OCI-LY3 (cell line): ENCODE measurements around the gene FXYD5.

Experiments
- H2AFZ ChIP-seq: fragments of 200-600, 300-600 bp; shearing (Covaris generic); 2 replicates; pipeline ENCODE4 v1.6.0; 2014; ENCODE audit warnings: antibody characterized with exemption, low read depth, low read length
- H3K27ac ChIP-seq: fragments of 200-600, 300-600 bp; sonication (generic); 2 replicates; pipeline ENCODE4 v1.5.1; 2014; ENCODE audit warnings: mild to moderate bottlenecking, low read length, moderate library complexity, mixed read lengths
- H3K27me3 ChIP-seq: fragments of 200-600, 300-600 bp; sonication (generic); 2 replicates; pipeline ENCODE4 v1.6.1; 2014; ENCODE audit warnings: low read depth, low read length, mixed read lengths
- H3K36me3 ChIP-seq: fragments of 200-600, 300-600 bp; sonication (generic); replicated peaks from 2 replicates; pipeline ENCODE3; 2014; ENCODE audit warnings: low read depth, low read length, mixed read lengths
- H3K4me1 ChIP-seq: fragments of 300-600, 200-600 bp; sonication (generic); 2 replicates; pipeline ENCODE4 v1.6.1; 2014; ENCODE audit warnings: low read length, mixed read lengths
- H3K4me2 ChIP-seq: fragments of 200-600, 300-600 bp; sonication (generic); 2 replicates; pipeline ENCODE4 v1.6.1; 2014; ENCODE audit warnings: low read length, mixed read lengths
- H3K4me3 ChIP-seq: fragments of 300-600, 200-600 bp; sonication (generic); 2 replicates; pipeline ENCODE4 v1.5.1; 2014; ENCODE audit warnings: antibody characterized with exemption, mild to moderate bottlenecking, low read length, moderate library complexity
- H3K79me2 ChIP-seq: fragments of 300-600, 200-600 bp; shearing (Covaris generic); 2 replicates; pipeline ENCODE4 v1.6.1; 2014; ENCODE audit warnings: mild to moderate bottlenecking, low read length, mixed read lengths
- H3K9ac ChIP-seq: fragments of 300-600, 200-600 bp; shearing (Covaris generic); 2 replicates; pipeline ENCODE4 v1.6.0; 2014; ENCODE audit warnings: mild to moderate bottlenecking, low read length, moderate library complexity
- H3K9me3 ChIP-seq: fragments of 200-600, 300-600 bp; shearing (Covaris generic); 2 replicates; pipeline ENCODE4 v1.6.1; 2014; ENCODE audit warnings: low read length, mixed read lengths; ENCODE audit not compliant: insufficient read depth
- H4K20me1 ChIP-seq: fragments of 200-600, 300-600 bp; sonication (generic); 2 replicates; pipeline ENCODE4 v1.6.1; 2016; ENCODE audit warnings: low read length, mixed read lengths; ENCODE audit not compliant: insufficient read depth
- CTCF ChIP-seq: fragments of 200-600, 300-600 bp; sonication (generic); IDR thresholded peaks from 2 replicates; pipeline ENCODE4 v1.5.1; 2014; ENCODE audit warnings: antibody characterized with exemption, low read length, low read depth
- EZH2phosphoT487 ChIP-seq: fragments of 200-600 bp; shearing (Covaris generic); IDR thresholded peaks from 2 replicates; pipeline ENCODE4 v1.6.1; 2018; ENCODE audit warnings: antibody characterized with exemption, mixed run types, low read depth

The FXYD5 gene

GRCh38 chr19:35125270-35125717 is 29.2 kb upstream of the FXYD5 start:
- H3K36me3 ChIP-seq = no peaks in the 10 kb centered on the region
- no peak for TF ChIP-seq EZH2phosphoT487
- TF ChIP-seq CTCF = no peak
- H3K27ac ChIP-seq = no peak overlapping the region
- no peak overlapping the region for H3K9ac ChIP-seq
- no peaks in the 10 kb centered on the region for H4K20me1 ChIP-seq
- H3K79me2 ChIP-seq = no peaks in the 10 kb centered on the region
- H3K4me1 ChIP-seq = peaks cover 22% of the 10 kb centered on the region
- no peak overlapping the region for H3K4me3 ChIP-seq
- peaks cover 1% of the 10 kb centered on the region; the same call in 1 of the 2 replicates for H3K27me3 ChIP-seq
- H3K9me3 ChIP-seq = no peaks in the 10 kb centered on the region
- H2AFZ ChIP-seq = no peak overlapping the region
- H3K4me2 ChIP-seq = 0 out of 2 replicates have a peak overlapping the region, but pooled peaks have one; percentile 67

GRCh38 chr19:35125749-35126623 is 28.5 kb upstream of the FXYD5 start:
- no peak overlapping the region for H3K27ac ChIP-seq
- no peaks in the 10 kb centered on the region for H3K36me3 ChIP-seq
- H2AFZ ChIP-seq = no peak overlapping the region
- H3K4me3 ChIP-seq = no peak overlapping the region
- no peak overlapping the region for H3K9ac ChIP-seq
- H3K4me1 ChIP-seq = peaks cover 15% of the 10 kb centered on the region
- no peak overlapping the region for H3K4me2 ChIP-seq
- no peaks in the 10 kb centered on the region for H3K79me2 ChIP-seq
- H3K27me3 ChIP-seq = peaks cover 6% of the 10 kb centered on the region; the same call in 1 of the 2 replicates
- no peaks in the 10 kb centered on the region for H4K20me1 ChIP-seq
- H3K9me3 ChIP-seq = no peaks in the 10 kb centered on the region
- no peak for TF ChIP-seq CTCF
- TF ChIP-seq EZH2phosphoT487 = no peak

GRCh38 chr19:35126624-35126959 is 27.9 kb upstream of the FXYD5 start:
- H4K20me1 ChIP-seq = no peaks in the 10 kb centered on the region
- H3K27me3 ChIP-seq = peaks cover 6% of the 10 kb centered on the region; the same call in 1 of the 2 replicates
- no peaks in the 10 kb centered on the region for H3K79me2 ChIP-seq
- TF ChIP-seq EZH2phosphoT487 (no peak), CTCF (no peak)
- H3K9me3 ChIP-seq = no peaks in the 10 kb centered on the region
- no peak overlapping the region for H3K4me3 ChIP-seq
- H3K36me3 ChIP-seq = no peaks in the 10 kb centered on the region
- H3K27ac ChIP-seq = no peak overlapping the region
- H3K9ac ChIP-seq = no peak overlapping the region
- no peak overlapping the region for H2AFZ ChIP-seq
- H3K4me2 ChIP-seq = no peak overlapping the region
- H3K4me1 ChIP-seq = peaks cover 14% of the 10 kb centered on the region; the same call in 1 of the 2 replicates

GRCh38 chr19:35127871-35128270 is 26.7 kb upstream of the FXYD5 start:
- Histone ChIP-seq H3K9ac (no peak overlapping the region), H3K9me3 (no peaks in the 10 kb centered on the region), H3K4me3 (no peak overlapping the region), H4K20me1 (no peaks in the 10 kb centered on the region), H3K27me3 (peaks cover 6% of the 10 kb centered on the region; the same call in 1 of the 2 replicates), H3K4me2 (no peak overlapping the region), H2AFZ (no peak overlapping the region), H3K4me1 (peaks cover 14% of the 10 kb centered on the region; the same call in 1 of the 2 replicates), H3K79me2 (no peaks in the 10 kb centered on the region), H3K36me3 (no peaks in the 10 kb centered on the region), H3K27ac (no peak overlapping the region)
- TF ChIP-seq CTCF (no peak), EZH2phosphoT487 (no peak)
